Adrenal gland (tissue), 5 donors: Measurements from ENCODE around the gene MXRA8.

Source experiments
- CTCF ChIP-seq, 6 experiments: fragments of 450-650 bp in 4 of 6; fragments of 200-600 bp in 2 of 6; sonication (generic) in 1 of 6; IDR thresholded peaks; 1 replicate in 5 of 6; 2 replicates in 1 of 6; pipeline versions ENCODE4 v1.5.1 to v1.8.0; 2016 to 2021; ENCODE audit warnings: antibody characterized with exemption in 6 of 6, mild to moderate bottlenecking in 2 of 6, moderate library complexity in 1 of 6
- POLR2A ChIP-seq, 2 donors: fragments of 450-650 bp; IDR thresholded peaks; one replicate each; pipeline ENCODE4 v1.6.1; 2017; ENCODE audit warnings: antibody characterized with exemption in 2 of 2, mild to moderate bottlenecking in 2 of 2, moderate library complexity in 1 of 2
- donor health status: DM: no; HTN: no; CAD: no.

- TF ChIP-seq CTCF (IDR thresholded peaks at IDR 0.05) (peak in 5 of 6 experiments; percentile 11 to 40 (median 35)), POLR2A (IDR thresholded peaks at IDR 0.05) (no peak)
Observed at GRCh38 chr1:1344655-1345361, 13.5 kb downstream of the MXRA8 start.
